COLO668 (cell line): ENCODE measurements around the gene FYCO1.
A peak's percentile ranks its signal among the peaks of the same experiment; 100 is the strongest.

Experiments used
- DNase-seq: peaks from one replicate; lab custom pipeline; 2025; ENCODE audit not compliant: unreplicated experiment; lab: John Stamatoyannopoulos, UW

The FYCO1 gene

GRCh38 chr3:45984331-45985312 lies 11.0 kb downstream of the FYCO1 start:
- no peak for DNase-seq

- DNase-seq = no peak
Measured at GRCh38 chr3:45983770-45984169, 11.9 kb downstream of the FYCO1 start.

GRCh38 chr3:45981346-45982074 lies 14.1 kb downstream of the FYCO1 start:
- DNase-seq = no peak

GRCh38 chr3:45980819-45981218 lies 14.8 kb downstream of the FYCO1 start:
- no peak for DNase-seq

- no peak for DNase-seq
Measured at GRCh38 chr3:45980229-45980813, 15.3 kb downstream of the FYCO1 start.

GRCh38 chr3:45979378-45979777 lies 16.2 kb downstream of the FYCO1 start:
- DNase-seq = no peak

- DNase-seq = peak; percentile 75
Measured at GRCh38 chr3:45978006-45978761, 17.4 kb downstream of the FYCO1 start.

- no peak for DNase-seq
Measured at GRCh38 chr3:45976191-45977091, 19.2 kb downstream of the FYCO1 start.

- DNase-seq = no peak
Measured at GRCh38 chr3:45975686-45976085, 19.9 kb downstream of the FYCO1 start.

- no peak for DNase-seq
Measured at GRCh38 chr3:45974686-45975085, 20.9 kb downstream of the FYCO1 start.

- DNase-seq = no peak
Measured at GRCh38 chr3:45972534-45973402, 22.9 kb downstream of the FYCO1 start.

GRCh38 chr3:45969953-45970352 lies 25.7 kb downstream of the FYCO1 start:
- no peak for DNase-seq

- no peak for DNase-seq
Measured at GRCh38 chr3:45969116-45969515, 26.5 kb downstream of the FYCO1 start.

- no peak for DNase-seq
Measured at GRCh38 chr3:45968706-45969105, 26.9 kb downstream of the FYCO1 start.

- no peak for DNase-seq
Measured at GRCh38 chr3:45968149-45968548, 27.5 kb downstream of the FYCO1 start.

GRCh38 chr3:45967724-45968123 lies 27.9 kb downstream of the FYCO1 start:
- no peak for DNase-seq

- no peak for DNase-seq
Measured at GRCh38 chr3:45966950-45967640, 28.5 kb downstream of the FYCO1 start.

- DNase-seq = no peak
Measured at GRCh38 chr3:45966371-45966791, 29.2 kb downstream of the FYCO1 start.
